Type B pancreatic cell (in vitro differentiated cells): ENCODE results near the gene STK33. TPM values are rescaled to one million over a fixed set of nuclear protein-coding genes. Genes with fewer than 3 reads are reported as not detected.

Experiments used
- DNase-seq: peaks from one replicate; pipeline ENCODE4 v3.0.0; 2021; ENCODE audit warnings: mixed read lengths; ENCODE audit not compliant: unreplicated experiment; ENCODE audit errors: extremely low spot score
- H3K27ac Mint-ChIP-seq: 2 replicates; pipeline ENCODE4 v1.8.0; 2021; ENCODE audit warnings: mild to moderate bottlenecking, mixed read lengths
- H3K27me3 Mint-ChIP-seq: 2 replicates; pipeline ENCODE4 v1.8.0; 2021; ENCODE audit warnings: mixed read lengths
- H3K36me3 Mint-ChIP-seq: 2 replicates; pipeline ENCODE4 v1.8.0; 2021; ENCODE audit warnings: mixed read lengths
- H3K4me1 Mint-ChIP-seq: one replicate; pipeline ENCODE4 v1.8.0; 2021; ENCODE audit warnings: mixed read lengths; ENCODE audit not compliant: unreplicated experiment
- H3K4me3 Mint-ChIP-seq: 2 replicates; pipeline ENCODE4 v1.8.0; 2021; ENCODE audit warnings: mild to moderate bottlenecking, mixed read lengths
- H3K9me3 Mint-ChIP-seq: 2 replicates; pipeline ENCODE4 v1.8.0; 2021; ENCODE audit warnings: mixed read lengths
- CTCF ChIP-seq: fragments of 200-600 bp; sonication (generic); conservative IDR thresholded peaks from 2 replicates; pipeline ENCODE4 v1.5.0; 2021; ENCODE audit warnings: antibody characterized with exemption, mild to moderate bottlenecking
- long read RNA-seq: library from polyadenylated mRNA; unstranded; transcript quantifications from one replicate; pipeline ENCODE4 v2.0.0, GENCODE V29; 2020
- total RNA-seq: library from RNA; stranded (reverse); gene quantifications from 2 replicates; pipeline ENCODE4 v1.2.1, GENCODE V29; 2021; ENCODE audit warnings: low replicate concordance

Gene STK33
- total RNA-seq = 2.8 and 20.3 TPM in 2 replicates
- long read RNA-seq, partial matches to known transcripts = 0 of 6 reads
- long read RNA-seq, other reads (novel, unspliced or antisense) = 5 of 6 reads

GRCh38 chr11:8593935-8594909 lies at the start of gene STK33:
Gene STK33, minus strand, starts transcription at chr11:8594228. Its CDS starts 119,323 bp downstream, at chr11:8474905.
- H3K36me3 Mint-ChIP-seq = no peaks in the 10 kb centered on the region
- TF ChIP-seq CTCF = no peak
- H3K27ac Mint-ChIP-seq = peak within 1 kb of the TSS; percentile 3
- no peaks in the 10 kb centered on the region for H3K9me3 Mint-ChIP-seq
- peaks cover 28% of the 10 kb centered on the region for H3K27me3 Mint-ChIP-seq
- peak; percentile 81 for DNase-seq
- peaks cover 9% of the 10 kb centered on the region for H3K4me1 Mint-ChIP-seq
- peak within 1 kb of the TSS; percentile 90 for H3K4me3 Mint-ChIP-seq

DNA sequence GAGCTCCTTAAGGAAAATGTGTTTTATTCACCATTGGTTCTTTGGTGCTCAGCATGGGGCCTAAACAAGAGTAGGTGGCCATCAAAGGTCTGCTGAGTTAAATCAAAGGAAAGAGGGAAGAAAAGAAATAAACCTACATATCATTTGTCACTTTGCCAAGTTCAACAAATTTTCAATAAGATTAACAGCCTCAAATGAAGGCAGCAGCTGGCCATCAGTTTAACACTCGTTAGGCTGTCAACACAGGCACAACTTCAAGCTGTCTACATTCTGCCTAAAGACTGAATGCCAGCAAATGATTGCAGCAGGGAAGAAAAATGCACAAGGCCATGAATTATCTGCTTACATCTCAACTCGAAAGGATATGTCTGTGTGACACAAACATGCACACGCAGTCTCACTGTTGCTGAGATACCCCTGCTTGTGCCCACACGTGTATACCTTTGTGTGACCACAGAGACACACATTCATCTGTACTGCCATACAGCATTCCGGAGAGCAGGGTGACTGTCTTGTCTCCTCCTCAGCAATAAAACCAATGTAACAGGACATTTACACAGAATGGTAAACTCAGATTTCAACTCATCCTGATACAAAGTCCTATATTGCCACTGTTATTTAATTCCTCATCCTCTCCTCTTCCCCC lies 48.3 kb upstream of the STK33 start:
- no peaks in the 10 kb centered on the region for H3K27me3 Mint-ChIP-seq
- H3K4me3 Mint-ChIP-seq = no peak overlapping the region
- H3K36me3 Mint-ChIP-seq = peaks cover 9% of the 10 kb centered on the region
- no peak for TF ChIP-seq CTCF
- peaks cover 7% of the 10 kb centered on the region for H3K4me1 Mint-ChIP-seq
- no peak for DNase-seq
- H3K9me3 Mint-ChIP-seq = no peaks in the 10 kb centered on the region
- H3K27ac Mint-ChIP-seq = no peak overlapping the region

- Mint-ChIP-seq H3K4me1 (peaks cover 7% of the 10 kb centered on the region), H3K27ac (no peak overlapping the region), H3K9me3 (peaks cover 6% of the 10 kb centered on the region), H3K27me3 (no peaks in the 10 kb centered on the region), H3K4me3 (no peak overlapping the region), H3K36me3 (peaks cover 19% of the 10 kb centered on the region)
- DNase-seq = no peak
- TF ChIP-seq CTCF = no peak
These were observed 47.3 kb upstream of the STK33 start for GRCh38 chr11:8641332-8641731.

DNA sequence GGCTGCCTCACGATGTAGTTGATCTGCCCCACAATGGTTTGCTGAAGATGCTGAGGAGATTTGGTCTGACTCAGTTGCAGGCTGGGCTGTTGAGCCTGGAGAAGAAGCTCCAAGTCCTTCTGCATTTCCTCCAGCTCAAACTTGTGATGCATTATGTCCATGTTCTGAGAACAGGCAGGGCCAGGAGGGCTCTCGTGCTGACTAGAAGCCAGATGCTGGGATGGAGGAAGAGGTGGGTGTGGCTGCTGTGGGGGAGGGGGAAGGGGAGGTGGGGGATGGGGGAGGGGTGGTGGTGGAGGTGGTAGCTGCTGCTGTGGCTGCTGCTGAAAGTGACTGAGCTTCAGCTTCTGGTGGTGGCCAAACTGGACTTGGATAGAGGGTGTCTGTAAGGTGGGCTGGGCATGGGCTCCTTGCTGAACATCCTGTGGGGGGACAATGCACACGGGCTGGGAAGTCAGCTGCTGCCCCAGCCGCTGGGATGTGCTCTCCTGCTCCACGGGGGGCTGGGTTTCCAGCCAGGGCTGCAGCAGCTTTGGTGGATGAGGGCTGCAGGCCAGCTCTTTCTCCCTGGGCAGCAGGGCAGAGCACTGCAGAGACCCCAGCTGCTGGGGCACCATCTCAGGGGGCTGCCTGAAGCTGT lies 46.4 kb upstream of the STK33 start:
- no peak for TF ChIP-seq CTCF

GRCh38 chr11:8639655-8640054 lies 45.6 kb upstream of the STK33 start:
- no peak for TF ChIP-seq CTCF
- DNase-seq = no peak
- H3K4me3 Mint-ChIP-seq = no peak overlapping the region
- peaks cover 6% of the 10 kb centered on the region for H3K9me3 Mint-ChIP-seq
- no peak overlapping the region for H3K27ac Mint-ChIP-seq
- no peaks in the 10 kb centered on the region for H3K27me3 Mint-ChIP-seq
- H3K36me3 Mint-ChIP-seq = peaks cover 25% of the 10 kb centered on the region
- H3K4me1 Mint-ChIP-seq = peaks cover 7% of the 10 kb centered on the region

More for the DNA sequence above, 46.4 kb upstream of the STK33 start:
- no peaks in the 10 kb centered on the region for H3K27me3 Mint-ChIP-seq
- H3K36me3 Mint-ChIP-seq = peaks cover 25% of the 10 kb centered on the region
- H3K27ac Mint-ChIP-seq = no peak overlapping the region
- peaks cover 6% of the 10 kb centered on the region for H3K9me3 Mint-ChIP-seq
- DNase-seq = no peak
- peaks cover 7% of the 10 kb centered on the region for H3K4me1 Mint-ChIP-seq
- no peak overlapping the region for H3K4me3 Mint-ChIP-seq
